Activated gamma-delta T cell treated with anti-CD3 and anti-CD28 coated beads, Interleukin-2, amount 50 U/mL, for 16 hours (primary cell): ENCODE measurements around the gene MRGPRD.

Source experiments
- DNase-seq: peaks from one replicate; pipeline ENCODE4 v3.0.0-alpha.2; 2020; ENCODE audit warnings: low read depth

MRGPRD gene

DNA sequence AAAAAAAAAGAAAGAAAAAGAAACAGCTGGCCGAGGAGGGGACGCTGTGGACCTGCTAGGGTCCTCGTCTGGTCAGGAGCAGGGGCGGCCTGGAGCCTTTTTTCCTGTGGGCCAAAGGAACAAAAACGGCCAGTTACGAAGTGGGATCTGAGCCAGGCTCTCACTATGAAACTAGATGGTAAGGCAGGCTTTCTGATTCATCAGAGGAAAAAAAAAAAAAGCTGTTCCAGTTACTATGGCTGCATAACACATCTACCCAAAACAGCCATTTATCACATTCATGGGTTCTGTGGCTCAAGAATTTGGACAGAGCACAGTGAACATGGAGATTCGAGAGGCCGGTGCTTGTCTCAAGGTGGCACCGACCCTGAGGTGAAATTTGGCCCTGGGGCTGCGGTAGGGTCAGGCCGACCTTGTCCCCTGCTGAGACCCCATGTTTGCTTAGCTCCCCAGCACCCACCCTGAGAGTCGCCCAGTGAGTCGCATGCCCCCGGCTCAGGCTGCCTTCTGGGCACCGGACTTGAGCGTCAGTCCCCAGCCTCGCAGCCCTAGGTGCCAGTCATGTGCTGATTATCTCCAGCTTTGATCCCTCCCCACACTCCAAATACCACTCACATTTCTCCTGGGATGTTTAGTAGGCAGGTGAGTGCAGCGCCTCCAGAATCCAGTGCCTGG, 34.2 kb downstream of the MRGPRD start:
- DNase-seq: no peak

DNA sequence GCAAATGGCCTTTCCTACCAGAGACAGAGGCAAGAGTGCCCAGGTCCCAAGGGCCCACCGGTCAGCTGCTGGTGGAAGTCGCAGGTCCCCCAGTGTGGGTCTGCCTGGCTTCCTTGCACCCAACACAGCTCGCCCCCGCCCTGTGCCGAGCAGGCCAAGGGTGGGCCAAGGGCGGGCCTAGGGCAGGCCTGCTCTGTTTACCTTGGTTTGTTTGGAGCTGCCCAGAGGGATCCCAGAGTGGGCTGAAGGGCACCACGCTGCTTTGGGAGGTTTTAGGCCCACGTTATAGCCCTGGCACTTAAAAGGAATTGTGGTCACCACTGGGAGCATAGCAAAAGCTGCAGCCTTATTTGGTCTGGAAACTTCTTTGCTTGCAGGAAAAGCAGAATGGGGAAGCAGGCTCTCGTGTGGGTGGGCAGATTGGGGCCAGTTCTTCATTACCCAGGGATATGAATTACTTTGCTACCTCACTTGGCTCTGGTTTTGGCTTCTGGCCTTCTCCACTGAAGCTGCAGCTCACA, 38.0 kb downstream of the MRGPRD start:
- no peak for DNase-seq

DNA sequence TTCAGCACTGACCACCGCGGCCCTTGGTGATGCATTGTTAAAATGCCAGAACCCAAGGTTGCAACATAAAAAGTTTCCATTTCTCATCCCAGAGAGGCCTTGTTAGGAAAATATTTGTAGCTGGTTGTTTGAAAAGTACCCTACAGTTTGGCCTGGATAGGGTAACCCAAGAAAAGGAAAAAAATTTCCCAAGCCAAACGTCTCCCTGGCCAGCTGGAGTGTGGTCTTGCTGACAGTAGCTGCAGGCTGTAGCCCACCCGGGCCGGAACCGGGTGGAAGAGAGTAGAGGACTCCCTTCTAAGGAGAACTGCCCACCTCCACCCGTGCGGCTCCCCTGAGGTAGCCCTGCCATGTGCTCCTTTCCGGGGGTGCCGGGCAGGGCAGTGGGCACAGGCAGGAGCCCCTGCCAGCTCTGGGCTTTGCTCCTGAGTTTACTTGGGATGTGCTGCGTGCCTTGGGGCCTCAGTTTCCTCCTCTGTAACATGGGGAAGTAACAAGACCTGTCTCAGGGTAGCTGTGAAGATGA, 38.6 kb downstream of the MRGPRD start:
- no peak for DNase-seq

DNA sequence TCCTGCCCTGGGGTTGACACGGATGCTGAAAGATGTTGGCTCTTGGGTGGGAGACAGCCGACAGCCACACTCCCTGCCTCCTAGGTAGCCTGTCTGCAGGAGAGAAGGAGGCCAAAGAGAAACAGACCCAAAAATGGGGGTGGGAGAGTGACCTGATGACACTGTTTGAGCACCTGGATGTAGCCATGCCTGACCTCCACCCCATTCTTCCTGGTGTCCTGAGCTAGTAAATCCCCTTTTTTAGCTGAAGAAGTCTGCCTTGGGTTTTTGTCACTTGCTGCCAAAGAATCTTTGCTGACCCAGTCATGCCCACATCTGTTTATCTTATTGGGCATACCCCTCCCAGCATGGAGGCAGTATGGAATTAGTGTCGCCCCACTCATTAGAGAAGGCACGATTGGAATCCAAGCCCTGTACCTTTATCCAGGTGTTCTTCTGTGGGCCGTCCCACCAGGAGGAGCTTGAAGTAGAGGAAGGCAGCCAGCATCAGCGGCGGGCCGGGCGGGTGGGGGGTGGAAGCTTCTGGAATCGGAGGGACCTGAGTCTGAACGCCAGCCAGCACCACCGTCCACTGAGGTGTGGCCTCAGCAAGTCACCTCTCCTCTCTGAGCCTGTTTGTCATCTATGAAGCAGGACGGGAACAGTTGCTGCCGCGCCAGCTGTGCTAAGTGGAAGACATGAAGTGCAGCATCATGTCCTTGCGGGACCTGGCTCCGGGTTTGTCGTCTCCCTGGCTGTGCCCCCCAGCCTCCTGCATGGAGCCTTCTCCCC, 39.3 kb downstream of the MRGPRD start:
- no peak for DNase-seq

DNA sequence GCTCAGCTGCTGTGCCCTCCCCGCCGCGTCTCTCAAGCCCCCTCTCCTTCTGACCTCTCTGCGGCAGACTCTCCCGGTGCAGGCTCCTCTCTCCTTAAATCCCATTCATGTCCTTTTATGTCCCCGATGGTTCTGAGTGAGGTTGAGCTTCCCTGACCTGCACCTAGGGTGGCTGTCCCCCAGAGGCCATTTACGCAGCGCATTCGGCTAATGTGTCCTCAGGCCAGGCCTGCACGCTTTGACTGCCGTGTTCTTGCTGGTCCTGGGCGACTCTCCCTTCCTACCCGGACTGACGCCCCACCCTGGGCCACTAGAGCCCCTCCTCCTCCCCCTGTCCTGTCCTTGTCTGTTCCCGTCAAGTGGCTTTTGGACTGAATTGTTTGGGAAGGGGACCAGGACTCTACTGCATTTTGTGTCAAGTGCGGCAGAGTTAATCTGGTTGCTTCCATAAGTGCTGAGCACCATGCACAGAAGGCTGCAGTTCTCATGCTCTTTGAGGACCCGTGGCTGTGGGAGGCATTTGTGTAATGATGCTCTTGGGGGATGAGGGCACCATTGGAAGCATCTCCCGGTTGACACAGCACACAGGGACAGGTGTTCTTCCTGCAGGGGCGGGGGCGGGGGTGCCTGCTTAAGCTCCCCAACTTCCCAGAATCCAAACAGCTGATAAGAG, 40.0 kb downstream of the MRGPRD start:
- DNase-seq: no peak

DNA sequence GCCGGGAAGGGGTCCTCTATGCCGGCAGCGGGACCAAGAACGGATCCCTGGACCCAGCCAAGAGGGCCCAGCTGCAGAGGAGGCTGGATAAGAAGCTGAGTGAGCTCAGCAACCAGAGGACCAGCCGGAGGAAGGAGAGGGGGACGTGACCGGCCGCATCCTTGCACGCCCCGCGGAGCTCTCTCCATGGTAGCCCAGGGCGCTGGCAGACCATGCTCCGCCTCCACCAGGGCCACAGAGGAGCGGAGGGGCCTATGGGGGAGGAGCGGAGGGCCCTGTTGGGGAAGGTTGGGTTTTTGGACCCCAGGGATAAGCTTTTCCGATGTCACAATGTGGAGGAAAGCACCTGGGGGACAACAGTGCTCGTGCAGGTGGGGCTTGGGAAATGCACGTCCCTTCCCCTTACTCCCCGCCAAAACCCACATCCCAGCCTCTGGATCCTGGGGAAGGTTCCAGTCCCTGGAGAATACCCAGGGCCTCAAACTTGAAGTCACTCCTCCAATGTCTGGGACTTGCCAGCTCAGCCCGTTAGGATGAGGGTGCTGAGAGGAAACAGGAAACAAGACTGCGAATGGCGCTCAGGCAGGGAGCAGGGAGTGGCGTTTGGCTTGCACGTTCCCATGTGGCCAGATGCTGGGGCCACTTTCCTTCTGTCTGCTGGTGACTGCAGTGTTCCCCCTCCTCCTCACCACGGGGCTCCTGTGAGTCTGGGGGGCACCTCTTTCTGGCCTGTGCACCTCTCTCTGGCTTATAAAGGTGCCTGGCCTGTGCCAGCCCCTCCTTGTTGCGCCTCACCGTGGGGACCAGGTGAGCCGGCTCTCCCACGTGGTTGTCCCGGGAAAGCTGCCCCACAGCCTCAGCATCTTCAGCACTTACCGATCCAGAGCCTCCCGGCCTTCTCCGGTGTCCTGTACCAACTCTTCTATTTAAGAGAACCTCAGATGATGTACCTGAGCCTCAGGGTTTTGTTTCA, 40.9 kb downstream of the MRGPRD start:
- DNase-seq: no peak

DNA sequence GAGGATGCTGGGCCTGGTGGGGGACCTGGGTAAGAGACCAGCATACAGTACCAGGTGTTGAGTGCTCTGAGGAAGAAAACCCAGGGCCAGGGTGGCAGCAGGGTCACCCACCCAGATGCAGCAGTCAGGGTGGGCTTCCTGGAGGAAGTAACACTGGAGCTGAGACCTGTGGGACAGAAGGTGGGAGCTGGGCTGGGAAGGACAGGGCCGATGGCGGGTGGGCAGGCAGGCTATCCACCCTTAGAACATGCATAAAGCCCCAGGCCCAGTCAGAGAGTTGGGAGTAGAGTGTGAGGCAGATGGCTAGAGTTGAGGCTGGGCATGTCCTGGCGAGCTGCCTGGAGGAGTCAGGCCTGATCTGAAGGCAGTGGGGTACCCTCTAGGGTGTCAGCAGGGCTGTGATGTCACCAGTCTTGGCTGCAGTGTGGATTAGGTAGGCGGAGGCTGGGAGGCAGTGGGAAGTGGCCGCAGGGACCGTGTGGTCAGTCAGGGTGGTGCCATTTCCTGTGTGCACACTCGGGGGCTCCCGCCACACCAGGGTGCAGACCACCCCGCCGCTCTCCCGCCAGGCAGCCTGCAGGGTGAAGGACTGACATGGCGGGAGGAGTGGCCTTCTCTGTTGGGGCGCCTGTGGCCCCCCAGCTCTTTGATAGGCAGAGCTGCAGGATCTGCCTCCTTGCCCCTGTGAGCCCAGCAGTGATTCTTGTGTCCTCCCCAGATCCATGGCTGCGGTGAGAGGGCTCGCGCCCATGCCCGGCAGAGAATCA, 41.8 kb downstream of the MRGPRD start:
- no peak for DNase-seq

DNA sequence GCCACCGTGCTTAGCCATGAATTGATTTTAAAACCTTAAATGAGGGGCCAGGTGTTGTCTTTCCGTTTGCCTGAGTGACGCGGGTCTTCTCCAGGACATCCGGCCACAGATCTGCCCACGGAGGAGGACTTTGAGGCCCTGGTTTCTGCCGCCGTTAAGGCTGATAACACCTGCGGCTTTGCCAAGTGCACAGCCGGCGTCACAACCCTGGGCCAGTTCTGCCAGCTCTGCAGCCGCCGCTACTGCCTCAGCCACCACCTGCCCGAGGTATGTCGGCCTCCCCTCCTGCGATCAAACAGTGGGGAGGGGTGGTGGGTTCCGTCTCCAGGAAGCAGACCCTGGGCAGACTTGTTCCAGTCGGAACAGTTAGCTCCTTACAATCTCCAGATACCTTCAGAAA, 42.7 kb downstream of the MRGPRD start:
- no peak for DNase-seq

DNA sequence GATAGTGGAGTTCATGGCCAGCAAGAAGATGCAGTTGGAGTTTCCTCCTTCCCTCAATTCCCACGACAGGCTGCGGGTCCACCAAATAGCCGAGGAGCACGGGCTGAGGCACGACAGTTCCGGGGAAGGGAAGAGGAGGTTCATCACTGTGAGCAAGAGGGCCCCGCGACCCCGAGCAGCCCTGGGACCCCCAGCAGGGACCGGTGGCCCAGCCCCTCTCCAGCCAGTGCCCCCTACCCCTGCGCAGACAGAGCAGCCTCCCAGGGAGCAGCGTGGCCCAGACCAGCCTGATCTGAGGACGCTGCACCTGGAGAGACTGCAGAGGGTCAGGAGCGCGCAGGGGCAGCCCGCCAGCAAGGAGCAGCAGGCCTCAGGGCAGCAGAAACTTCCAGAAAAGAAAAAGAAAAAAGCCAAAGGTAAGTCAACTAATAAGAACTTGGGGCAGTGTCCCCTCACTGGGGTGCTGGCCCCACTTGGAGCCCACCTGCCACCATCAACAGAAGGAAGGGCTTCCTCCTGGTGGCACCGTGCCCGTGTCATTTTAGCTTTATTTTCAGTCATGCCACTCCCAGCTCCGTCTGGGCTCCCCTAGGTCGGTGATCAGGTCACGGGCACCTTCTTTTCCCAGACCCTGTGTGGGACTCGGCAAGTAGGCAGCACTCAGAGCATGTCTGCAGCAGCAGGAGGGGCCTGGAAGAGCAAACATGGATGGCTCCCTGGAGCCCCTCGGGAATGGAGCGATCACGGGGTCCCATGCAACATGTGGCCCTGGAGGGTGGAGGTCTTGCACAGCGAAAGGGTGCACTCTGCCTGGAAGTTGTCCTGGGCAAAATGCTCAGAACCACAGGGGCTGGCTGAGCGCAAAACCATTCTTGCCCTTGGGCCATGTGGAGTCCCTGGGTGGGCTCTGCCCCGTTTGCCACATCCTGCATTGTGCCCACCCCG, 43.8 kb downstream of the MRGPRD start:
- DNase-seq: no peak

DNA sequence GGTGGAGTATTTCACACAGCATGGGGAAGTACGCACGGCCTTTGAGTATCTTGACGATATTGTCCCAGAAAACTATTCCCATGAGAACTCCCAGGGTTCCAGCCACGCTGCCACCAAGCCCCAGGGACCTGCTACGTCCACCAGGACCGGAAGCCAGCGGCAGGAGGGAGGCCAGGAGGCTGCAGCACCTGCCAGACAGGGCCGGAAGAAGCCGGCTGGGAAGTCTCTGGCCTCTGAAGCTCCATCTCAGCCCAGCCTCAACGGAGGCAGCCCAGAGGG, 44.5 kb downstream of the MRGPRD start:
- no peak for DNase-seq

DNA sequence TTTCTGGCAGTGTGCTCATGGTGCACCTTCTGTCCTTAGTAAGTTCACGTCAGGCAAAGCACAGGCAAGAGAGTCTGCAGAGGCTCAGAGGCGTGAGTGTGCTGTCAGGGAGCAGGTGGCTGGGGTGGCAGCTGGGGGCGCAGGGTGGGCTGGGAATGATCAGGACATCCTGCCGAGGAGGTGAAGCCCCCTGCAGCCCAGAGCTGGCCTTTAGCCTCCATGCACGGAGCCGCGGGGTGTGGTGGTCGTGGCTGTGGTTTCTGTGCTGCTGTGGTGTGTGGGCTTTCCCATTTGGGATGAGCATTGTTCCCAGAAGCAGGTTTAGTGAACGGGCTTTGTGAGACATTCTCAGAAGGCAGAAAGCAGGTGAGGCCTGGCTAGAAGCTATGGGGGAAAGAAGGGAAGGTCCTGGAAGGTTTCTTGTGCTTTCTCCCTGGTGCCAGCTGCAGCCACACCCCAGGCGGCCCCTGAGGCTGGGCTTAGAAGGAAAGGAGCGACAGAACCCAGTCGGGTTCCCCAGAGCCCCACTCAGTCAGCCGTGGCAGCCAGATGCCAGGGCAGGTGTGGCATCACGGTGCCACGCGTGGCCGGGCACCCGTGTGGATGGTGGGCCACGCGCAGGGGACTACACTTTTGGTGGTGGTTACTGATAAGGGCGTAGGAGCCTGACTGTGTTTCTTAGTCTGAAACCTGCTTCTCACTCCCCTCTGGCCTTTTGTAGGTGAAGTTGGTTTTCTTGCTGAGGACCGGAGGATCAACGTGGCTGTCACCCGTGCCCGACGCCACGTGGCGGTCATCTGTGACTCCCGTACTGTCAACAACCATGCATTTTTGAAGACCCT, 45.0 kb downstream of the MRGPRD start:
- no peak for DNase-seq

DNA sequence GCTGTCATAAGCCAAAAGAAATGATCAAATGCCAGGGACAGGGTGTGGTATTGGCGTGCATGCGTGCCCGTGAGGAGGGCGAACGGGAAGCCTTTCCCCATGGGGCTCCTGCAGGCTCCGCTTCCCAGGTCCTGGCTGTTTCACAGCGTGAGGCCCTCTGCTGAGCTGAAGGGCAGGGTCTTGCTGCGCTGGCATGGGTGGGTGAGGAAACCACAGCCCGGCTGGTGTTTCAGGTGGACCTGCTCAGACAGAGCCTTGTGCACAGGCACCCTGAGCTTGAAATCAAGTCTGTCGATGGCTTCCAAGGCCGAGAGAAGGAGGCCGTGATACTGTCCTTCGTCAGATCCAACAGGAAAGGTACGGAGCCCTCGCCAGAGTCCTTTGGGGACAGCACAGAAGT, 45.7 kb downstream of the MRGPRD start:
- DNase-seq: no peak

DNA sequence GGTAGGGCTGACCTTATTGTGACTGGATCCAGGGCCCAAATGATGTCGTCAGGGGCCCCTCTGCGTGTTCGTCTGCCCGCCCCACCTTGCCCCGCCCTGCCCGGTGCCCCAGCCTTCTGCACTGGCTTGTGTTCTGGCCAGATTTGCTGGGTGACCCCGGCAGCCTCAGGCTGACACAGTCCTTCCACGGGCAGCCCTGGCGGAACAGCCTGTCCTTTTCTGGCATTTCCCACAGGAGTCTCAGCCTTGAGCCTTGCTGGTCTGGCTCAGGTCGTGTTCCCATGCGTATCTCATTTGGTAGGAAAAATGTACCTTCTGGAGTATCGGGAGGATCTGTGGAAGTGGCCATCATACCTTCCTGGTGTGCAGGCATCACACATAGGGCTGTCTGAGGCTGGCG, 46.1 kb downstream of the MRGPRD start:
- DNase-seq: no peak

DNA sequence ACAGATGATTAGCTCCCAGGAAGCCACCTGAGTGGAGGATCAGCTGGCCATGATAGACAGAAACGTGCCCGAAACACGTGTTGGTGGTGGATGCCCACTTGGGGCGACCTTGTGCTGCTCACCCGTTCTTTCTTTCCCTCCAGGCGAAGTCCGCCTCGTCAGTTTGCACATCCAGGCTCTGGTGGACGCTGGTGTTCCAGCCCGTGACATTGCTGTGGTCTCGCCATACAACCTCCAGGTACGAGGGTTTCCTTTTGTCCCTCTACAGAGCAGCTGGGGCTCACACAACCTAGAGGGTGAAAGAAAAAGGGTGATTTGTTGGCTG, 46.5 kb downstream of the MRGPRD start:
- DNase-seq: no peak

DNA sequence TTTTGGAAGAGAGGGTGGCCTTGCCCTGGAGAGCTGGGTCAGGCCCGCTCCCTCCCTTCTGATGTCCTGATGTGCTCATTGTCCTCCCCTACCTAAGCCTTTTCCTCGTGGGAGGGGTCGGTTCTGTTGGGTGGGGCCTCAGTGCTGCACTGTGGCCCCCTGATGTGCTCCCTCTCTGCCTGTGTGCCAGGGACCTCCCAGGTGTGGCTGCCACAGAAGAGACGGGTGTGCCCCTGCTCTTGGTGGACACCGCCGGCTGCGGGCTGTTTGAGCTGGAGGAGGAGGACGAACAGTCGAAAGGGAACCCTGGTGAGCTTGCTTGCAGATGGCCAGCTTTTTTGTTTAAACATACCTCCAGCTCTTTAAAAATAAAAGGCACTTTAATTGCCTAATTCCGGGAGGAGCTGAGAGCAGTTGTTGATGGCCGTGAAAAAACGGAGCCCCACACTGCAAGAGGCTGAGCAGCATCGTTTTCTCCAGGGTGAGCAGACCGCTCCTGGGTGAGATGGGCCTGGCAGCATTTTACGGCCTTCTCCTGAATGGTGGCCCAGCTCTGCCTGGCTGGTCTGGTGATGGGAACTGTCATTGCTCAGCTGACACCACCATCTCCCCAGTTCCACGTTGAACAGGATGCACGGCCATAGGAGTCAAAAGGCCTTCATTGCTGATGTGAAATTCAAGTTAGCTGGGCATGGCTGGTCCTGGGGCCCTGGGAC, 47.0 kb downstream of the MRGPRD start:
- no peak for DNase-seq

DNA sequence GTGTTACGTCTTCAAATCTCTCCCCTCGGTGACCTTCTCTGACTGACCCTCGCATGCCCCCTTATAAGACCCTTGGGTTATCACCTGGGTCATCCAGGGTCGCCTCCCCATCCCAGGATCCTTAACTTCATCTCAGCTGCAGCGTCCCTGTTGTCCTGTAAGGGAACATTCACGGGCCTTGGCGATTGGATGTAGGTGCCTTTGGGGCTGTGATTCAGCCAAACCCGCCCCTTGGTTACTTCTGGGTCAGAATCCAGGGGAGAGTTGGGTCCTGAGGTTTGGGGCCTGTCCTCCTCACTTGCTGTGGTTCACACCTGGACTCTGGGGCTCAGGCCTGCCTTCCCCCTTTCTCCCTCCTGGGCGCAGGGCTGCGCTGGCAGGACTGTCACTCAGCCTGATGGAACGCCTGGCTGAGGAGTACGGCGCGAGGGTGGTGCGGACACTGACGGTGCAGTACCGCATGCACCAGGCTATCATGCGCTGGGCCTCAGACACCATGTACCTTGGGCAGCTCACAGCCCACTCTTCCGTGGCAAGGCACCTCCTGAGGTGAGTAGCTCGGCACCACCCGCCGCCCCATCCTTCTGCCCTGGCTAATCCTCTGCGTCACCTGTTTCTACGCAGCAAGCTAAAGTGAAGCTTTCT, 47.7 kb downstream of the MRGPRD start:
- DNase-seq: no peak

DNA sequence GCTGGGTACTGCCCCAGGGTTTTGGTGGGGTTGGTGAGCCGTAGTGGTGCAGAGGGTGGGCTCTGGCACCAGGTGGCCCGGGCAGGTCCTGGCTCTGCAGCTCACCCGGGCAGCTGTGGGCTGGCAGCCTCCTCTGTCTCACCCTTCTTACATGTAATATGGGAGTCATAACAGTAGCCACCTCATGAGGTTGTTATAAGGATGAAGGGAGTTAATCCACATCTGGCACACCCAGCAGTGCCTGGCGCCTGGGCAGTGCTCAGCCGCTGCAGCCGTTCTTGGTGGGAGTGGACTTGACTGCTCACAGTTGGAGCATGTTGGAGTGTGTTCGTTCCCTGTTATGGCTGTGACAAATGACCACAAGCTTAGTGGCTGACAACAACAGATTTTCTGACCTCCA, 48.4 kb downstream of the MRGPRD start:
- DNase-seq: no peak

DNA sequence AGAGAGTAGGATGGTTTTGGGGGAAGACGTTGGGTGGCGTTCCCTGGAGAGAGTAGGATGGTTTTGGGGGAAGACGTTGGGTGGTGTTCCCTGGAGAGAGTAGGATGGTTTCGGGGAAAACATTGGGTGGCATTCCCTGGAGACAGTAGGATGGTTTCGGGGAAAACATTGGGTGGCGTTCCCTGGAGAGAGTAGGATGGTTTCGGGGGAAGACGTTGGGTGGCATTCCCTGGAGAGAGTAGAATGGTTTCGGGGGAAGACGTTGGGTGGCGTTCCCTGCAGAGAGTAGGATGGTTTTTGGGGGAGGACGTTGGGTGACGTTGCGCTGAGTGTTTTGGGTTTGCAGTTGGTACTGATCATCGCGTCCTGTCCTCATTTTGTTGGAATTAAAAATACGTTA, 48.9 kb downstream of the MRGPRD start:
- DNase-seq: no peak
